Chondrocyte (in vitro differentiated cells): ENCODE measurements around the gene ZNF189. TPM values are rescaled to one million over a fixed set of nuclear protein-coding genes. Genes with fewer than 3 reads are reported as not detected.

ENCODE experiments used
- DNase-seq: peaks from one replicate; pipeline ENCODE4 v3.0.0; 2021; ENCODE audit warnings: mixed read lengths, low spot score
- H3K27ac Mint-ChIP-seq: one replicate; pipeline ENCODE4 v1.8.0; 2021; ENCODE audit warnings: mild to moderate bottlenecking, moderate library complexity, mixed read lengths; ENCODE audit not compliant: unreplicated experiment
- H3K27me3 Mint-ChIP-seq: 2 replicates; pipeline ENCODE4 v1.8.0; 2021; ENCODE audit warnings: low read depth, mixed read lengths
- H3K36me3 Mint-ChIP-seq: 2 replicates; pipeline ENCODE4 v1.8.0; 2021; ENCODE audit warnings: low read depth, mixed read lengths
- H3K4me1 Mint-ChIP-seq: 2 replicates; pipeline ENCODE4 v1.8.0; 2021; ENCODE audit warnings: low read depth, mild to moderate bottlenecking, mixed read lengths
- H3K4me3 Mint-ChIP-seq: one replicate; pipeline ENCODE4 v1.8.0; 2021; ENCODE audit warnings: mild to moderate bottlenecking, moderate library complexity, mixed read lengths; ENCODE audit not compliant: unreplicated experiment
- H3K9me3 Mint-ChIP-seq: 2 replicates; pipeline ENCODE4 v1.8.0; 2021; ENCODE audit warnings: low read depth, mixed read lengths
- total RNA-seq: library from RNA; stranded (reverse); gene quantifications from 3 replicates; pipeline ENCODE4 v1.2.1, GENCODE V29; 2021
- TF ChIP-seq, protein P1 (sequence below): fragments of 200-600 bp; sonication (generic); IDR thresholded peaks from 2 replicates; pipeline ENCODE4 v1.5.0; 2021; ENCODE audit warnings: antibody characterized with exemption, mild to moderate bottlenecking, moderate library complexity

The ZNF189 gene
- total RNA-seq, 1 donor from 2014 or later, result 18.5 TPM

DNA sequence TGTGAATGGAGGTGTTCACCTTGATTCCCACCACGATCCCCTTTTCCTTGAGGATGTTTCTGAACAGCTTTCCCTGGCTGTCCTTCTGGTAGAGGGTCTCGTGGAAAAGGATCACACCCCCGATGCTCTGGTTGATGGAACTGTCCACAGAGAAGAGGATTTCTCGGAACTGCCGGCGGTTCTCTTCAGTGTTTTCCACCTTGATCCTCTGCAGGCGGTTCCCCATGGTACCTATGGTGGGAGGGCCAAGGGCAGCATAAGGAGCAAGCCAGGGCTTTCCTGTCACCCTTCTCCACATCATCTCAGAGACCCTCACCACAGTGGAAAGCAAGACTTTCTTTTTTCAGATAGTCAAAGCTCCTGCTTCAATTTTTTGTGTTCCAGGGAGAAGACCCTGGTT is 31.1 kb downstream of the ZNF189 start:
- no peak for DNase-seq
- peaks cover 12% of the 10 kb centered on the region for H3K27me3 Mint-ChIP-seq
- no peaks in the 10 kb centered on the region for H3K36me3 Mint-ChIP-seq
- H3K9me3 Mint-ChIP-seq, result no peaks in the 10 kb centered on the region
- H3K27ac Mint-ChIP-seq, result no peak overlapping the region
- H3K4me3 Mint-ChIP-seq, result no peak overlapping the region
- TF ChIP-seq, protein P1, sequence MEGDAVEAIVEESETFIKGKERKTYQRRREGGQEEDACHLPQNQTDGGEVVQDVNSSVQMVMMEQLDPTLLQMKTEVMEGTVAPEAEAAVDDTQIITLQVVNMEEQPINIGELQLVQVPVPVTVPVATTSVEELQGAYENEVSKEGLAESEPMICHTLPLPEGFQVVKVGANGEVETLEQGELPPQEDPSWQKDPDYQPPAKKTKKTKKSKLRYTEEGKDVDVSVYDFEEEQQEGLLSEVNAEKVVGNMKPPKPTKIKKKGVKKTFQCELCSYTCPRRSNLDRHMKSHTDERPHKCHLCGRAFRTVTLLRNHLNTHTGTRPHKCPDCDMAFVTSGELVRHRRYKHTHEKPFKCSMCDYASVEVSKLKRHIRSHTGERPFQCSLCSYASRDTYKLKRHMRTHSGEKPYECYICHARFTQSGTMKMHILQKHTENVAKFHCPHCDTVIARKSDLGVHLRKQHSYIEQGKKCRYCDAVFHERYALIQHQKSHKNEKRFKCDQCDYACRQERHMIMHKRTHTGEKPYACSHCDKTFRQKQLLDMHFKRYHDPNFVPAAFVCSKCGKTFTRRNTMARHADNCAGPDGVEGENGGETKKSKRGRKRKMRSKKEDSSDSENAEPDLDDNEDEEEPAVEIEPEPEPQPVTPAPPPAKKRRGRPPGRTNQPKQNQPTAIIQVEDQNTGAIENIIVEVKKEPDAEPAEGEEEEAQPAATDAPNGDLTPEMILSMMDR, result no peak
- H3K4me1 Mint-ChIP-seq, result no peaks in the 10 kb centered on the region

DNA sequence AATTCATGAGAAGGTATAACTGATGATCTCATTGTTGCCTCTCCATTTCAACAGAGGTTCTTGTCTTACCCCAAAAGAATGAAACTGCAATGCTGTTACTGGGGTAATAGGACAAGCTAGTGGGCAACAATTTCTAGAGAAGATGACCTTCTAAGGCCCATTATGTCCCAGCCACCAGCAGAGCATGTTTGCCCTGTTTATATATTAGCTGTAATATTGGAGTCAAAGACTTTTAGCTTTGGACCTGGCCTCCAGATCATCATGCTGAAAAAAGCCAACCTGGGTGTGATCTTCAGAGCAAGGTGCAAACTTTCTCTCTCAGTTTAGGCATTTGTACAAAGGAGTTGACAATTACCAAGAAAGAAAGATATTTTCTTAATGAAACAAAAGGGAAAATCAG is 33.5 kb downstream of the ZNF189 start:
- no peaks in the 10 kb centered on the region for H3K36me3 Mint-ChIP-seq
- no peaks in the 10 kb centered on the region for H3K4me1 Mint-ChIP-seq
- no peak overlapping the region for H3K27ac Mint-ChIP-seq
- no peaks in the 10 kb centered on the region for H3K9me3 Mint-ChIP-seq
- no peak overlapping the region for H3K4me3 Mint-ChIP-seq
- H3K27me3 Mint-ChIP-seq, result peaks cover 23% of the 10 kb centered on the region
- no peak for DNase-seq
- TF ChIP-seq, protein P1, result no peak

DNA sequence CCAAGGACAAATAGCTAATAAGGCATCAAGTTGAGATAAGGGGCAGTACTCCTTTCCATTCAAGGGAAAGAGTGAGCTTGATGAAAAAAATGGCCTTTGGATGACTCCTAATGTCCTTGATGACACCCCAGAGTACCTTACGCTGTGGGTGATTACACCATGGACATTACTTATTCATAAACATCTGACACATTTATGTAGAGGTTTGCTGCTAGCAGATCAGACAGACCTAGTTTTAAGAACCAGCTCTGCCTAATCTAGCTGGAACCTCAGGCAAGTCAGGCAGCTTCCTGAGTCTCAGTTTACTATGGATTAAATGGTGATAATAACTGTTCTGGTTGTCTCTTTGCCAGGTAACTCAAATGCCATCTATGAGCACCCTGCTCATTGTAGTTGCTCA is 34.1 kb downstream of the ZNF189 start:
- no peak overlapping the region for H3K27ac Mint-ChIP-seq
- peaks cover 26% of the 10 kb centered on the region for H3K27me3 Mint-ChIP-seq
- no peaks in the 10 kb centered on the region for H3K9me3 Mint-ChIP-seq
- TF ChIP-seq, protein P1, result no peak
- H3K4me1 Mint-ChIP-seq, result no peaks in the 10 kb centered on the region
- H3K36me3 Mint-ChIP-seq, result no peaks in the 10 kb centered on the region
- no peak for DNase-seq
- H3K4me3 Mint-ChIP-seq, result no peak overlapping the region

DNA sequence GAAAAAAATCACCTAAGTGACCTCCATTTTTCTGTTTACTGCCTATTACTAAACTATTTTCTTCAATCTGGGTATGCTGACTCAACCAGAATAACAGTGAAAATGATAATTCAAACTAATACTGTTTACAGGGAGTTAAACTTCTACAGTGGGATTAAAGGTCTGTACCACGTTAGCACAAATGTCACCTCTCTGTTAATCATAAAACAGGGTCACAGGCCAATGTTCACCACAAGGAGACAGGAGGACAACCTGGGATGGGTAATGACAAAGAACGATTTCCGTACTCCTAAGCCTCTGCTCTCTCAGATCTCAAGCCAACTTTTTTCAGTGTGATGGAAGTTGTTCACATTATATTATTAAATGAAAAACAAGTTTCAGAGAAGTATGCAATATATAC is 34.6 kb downstream of the ZNF189 start:
- Mint-ChIP-seq H3K27me3 (peaks cover 28% of the 10 kb centered on the region), H3K36me3 (no peaks in the 10 kb centered on the region), H3K27ac (no peak overlapping the region), H3K9me3 (no peaks in the 10 kb centered on the region), H3K4me3 (no peak overlapping the region), H3K4me1 (no peaks in the 10 kb centered on the region)
- DNase-seq, result no peak
- TF ChIP-seq, protein P1, result no peak

- no peaks in the 10 kb centered on the region for H3K9me3 Mint-ChIP-seq
Observed at GRCh38 chr9:101434998-101435397, 36.3 kb downstream of the ZNF189 start.

More at GRCh38 chr9:101434998-101435397, 36.3 kb downstream of the ZNF189 start:
- Mint-ChIP-seq H3K36me3 (no peaks in the 10 kb centered on the region), H3K4me3 (no peak overlapping the region), H3K4me1 (no peaks in the 10 kb centered on the region), H3K27me3 (peaks cover 24% of the 10 kb centered on the region), H3K27ac (no peak overlapping the region)
- TF ChIP-seq, protein P1, result no peak
- no peak for DNase-seq
